DMS114 treated with DMSO at 0.1 percent for 48 hours (cell line): ENCODE data around the gene MAGI2.
A peak's percentile ranks its signal among the peaks of the same experiment; 100 is the strongest.

ENCODE experiments used
- DNase-seq: peaks from one replicate; lab custom pipeline; 2025; ENCODE audit not compliant: unreplicated experiment; lab: John Stamatoyannopoulos, UW

Gene MAGI2

DNA sequence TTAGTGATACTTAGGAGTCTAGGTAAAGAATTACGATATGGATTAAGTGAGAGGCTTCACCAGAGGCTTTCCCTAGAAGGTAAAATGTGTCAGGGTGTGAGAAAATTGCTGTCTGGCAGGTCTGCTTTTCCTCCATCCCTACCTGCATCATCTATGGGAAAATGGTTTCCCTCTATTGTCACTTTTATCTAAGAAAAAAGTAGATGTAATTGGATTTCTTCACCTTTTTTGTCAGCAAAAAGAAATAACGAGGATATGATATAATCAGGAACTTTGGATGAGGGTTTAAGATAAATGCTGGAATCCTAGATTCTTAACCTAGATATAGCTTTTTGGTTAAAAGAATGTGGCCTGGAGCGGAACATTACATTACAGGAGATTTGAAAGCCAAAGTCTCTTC, 146.1 kb downstream of the MAGI2 start:
- no peak for DNase-seq

DNA sequence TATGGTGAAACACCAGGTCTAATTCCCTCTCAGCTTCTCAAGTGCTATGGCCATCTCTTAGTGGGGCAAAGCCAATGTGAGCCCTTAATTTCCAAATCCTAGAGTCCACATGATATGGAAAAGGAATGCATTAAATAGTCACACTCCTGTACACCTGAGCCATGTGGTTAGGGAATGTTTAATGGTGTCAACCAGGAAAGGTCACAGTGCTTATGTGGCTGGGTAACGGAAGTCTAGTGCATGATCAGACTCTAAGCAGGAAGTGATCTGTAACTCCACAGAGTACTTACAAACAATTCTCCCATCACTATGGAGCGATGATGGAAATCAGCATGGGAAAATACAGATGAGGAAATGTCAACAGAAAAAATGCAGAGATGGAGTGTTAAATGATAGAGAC, 148.8 kb downstream of the MAGI2 start:
- no peak for DNase-seq

DNA sequence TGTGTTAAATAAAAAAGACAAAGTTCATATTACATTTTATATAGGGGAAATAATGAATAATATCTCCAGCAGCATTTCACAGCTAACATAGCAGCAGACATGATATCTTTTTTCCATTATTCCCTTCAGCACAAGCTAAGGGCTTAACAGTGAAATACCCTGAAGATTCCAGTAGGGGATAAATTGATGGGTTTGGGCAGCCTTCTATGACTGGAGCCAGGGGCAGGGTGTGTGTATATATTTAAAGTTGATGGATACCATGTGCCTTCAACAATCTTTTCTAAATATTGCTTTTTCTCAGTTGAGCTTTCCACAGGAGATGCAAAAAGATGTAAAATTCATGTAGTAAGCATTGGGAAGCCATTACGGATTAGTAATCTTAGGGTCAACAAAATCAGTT, 151.2 kb downstream of the MAGI2 start:
- DNase-seq, result no peak

DNA sequence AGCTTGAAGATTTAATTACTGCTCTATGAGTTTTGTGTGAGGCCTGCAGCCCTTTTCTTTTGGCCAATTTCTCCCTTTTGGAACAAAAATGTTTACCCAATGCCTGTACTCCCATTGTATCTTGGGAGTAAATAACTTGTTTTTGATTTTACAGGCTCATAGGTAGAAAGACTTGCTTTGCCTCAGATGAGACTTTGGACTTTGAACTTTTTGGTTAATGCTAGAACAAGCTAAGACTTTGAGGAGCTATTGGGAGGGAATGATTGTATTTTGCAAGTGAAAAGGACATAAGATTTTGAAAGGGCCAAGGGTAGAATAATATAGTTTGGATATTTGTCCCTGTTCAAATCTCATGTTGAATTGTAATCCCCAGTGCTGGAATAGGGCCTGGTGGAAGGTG, 152.0 kb downstream of the MAGI2 start:
- no peak for DNase-seq

DNA sequence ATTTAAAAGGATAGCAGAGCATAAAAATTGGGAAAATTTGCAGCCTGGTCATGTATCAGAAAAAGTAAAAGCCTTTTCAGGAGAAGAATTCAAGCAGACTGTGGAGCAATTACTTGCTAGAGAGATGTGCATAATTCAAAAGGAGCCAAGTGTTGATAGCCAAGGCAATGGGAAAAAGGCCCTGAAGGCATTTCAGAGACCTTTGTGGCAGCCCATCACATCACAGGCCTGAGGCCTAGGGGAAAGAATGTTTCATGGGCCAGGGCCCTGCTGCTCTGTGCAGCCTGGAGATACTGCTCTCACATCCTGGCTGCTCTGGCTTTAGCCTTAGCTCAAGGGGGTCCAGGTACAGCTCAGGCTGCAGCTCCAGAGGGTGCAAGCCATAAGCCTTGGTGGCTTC, 152.9 kb downstream of the MAGI2 start:
- no peak for DNase-seq

DNA sequence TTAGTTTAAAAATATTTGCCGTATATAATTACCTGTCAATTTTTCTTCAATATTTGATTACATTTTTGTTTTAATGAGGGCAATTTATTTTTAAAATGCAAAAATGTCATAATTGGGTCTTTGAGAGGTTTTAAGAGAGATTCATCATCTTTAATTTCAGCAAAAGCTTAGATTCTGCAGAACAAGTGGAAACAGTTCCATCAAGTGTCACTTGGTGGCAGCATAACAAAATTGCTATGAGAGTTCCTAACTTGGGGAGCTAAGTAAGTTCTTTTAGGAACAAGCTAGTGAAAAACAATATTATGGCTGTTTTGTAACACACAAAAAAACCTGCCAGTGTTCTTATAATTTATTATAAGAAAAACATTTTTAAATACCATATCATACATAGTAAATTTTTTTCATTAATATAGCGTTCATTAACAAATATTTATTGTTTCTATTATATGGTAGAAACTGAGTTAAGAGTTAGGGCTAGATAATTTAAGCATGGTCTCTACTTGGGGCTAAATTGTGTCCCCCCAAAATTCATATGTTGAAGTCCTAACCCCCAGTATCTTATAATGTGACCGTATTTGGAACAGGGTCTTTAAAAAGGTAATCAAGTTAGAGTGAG, 155.2 kb downstream of the MAGI2 start:
- DNase-seq, result peak; percentile 10

DNA sequence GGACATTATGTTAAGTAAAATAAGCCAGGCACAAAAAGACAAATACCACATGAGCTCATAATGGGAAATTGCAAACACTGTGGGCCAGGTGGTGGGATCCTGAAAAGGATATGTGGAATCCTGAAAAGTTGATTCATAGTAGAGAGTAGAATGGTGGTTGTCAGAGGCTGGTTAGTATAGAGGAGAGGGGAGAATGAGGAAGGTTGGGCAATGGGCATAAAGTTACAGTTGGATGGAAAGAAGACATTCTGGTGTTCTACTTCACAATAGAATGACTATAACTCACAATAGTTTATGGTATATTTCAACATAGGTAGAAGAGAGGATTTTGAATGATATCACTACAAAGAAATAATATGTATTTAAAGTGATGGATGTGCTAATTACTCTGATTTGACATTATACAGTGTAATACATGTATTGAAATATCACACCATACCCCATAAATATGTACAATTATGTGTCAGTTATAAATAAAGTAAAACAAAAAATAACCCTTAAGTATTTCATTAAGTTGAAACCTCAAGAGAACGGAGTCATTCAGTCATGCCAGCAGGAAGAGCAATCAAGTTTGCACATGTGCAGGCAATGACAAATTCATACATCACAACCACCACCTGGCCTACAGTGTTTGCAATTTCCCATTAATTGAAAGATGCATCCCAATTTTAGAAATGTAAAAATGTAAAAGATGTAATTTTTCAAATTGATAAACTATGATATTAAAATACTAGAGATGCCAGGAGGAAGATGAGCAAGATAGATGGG, 156.7 kb downstream of the MAGI2 start:
- DNase-seq, result no peak

DNA sequence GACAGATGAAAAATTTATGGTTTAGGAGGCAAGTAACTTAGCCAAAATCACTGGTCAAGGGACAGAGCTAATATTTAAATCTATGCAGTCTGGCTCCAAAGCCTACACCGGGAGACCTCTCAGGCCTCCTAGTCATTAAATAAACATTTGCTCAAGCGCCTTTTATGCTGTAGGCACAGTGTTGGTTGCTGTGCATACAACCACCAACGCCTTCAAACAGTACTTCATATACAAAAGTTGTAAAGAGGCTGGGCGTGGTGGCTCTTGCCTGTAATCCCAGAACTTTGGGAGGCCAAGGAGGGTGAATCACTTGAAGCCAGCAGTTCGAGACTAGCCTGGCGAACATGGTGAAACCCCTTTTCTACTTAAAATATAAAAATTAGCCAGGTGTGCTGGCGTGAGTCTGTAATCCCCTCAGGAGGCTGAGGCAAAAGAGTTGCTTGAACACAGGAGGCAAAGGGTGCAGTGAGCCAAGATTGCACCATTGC, 159.8 kb downstream of the MAGI2 start:
- DNase-seq, result no peak

DNA sequence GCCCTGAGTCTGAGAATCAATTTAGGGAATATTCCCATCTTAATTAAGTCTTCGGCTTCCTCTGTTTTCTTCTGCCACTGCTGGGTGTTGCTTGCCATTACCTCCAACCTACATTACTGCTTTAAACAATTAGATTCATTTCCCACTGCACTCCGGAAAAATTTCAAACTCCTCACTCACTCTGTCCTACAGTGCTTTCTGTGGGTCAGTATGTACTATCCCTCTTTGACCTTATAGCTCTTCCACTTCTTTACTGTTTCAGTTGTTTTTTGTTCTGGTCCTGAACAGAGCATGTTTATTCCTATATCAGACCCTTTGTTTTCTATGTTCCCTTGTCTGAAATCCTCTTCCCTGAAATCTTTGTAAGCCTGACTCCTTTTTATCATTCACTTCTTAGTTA, 160.6 kb downstream of the MAGI2 start:
- DNase-seq, result no peak

DNA sequence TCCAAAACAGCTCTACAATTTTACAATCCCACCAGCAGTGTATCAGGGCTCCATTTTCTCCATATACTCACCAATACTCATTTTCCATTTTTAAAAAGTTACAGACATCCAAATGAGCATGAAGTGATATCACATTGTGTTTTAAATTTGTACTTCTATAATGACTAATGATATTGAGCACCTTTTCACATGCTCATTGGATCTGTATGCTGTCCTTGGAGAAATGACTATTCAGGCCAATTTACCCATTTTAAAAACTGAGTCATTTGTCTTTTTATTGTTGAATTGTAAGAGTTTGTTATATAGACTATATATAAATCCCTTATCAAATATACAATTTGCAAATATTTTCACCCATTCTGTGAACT, 162.0 kb downstream of the MAGI2 start:
- no peak for DNase-seq

DNA sequence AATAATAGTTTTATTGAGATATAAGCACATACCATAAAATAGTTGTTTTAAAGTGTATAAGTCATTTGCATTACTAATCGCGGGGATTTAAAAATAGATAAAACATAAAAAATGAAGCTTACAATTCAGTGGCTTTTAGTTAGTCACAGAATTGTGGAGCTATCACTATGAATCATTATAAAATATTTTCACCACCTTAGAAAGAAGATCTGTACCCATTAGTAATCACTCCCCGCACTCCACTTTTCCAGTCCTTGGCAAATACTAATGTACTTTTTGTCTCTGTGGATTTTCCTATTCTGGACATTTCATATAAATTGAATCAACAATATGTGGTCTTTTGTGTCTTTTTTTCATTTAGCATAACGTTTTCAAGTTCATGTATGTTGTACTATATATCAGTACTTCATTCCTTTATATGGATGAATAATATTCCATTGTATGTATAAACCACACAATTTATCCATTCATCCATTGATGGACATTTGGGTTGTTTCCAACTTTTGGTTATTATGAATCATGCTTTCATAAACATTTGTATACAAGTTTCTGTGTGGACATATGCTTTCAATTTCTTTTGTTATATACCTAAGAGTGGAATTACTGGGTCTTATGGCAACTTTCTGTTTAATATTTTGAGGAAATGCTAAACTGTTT, 162.5 kb downstream of the MAGI2 start:
- no peak for DNase-seq

DNA sequence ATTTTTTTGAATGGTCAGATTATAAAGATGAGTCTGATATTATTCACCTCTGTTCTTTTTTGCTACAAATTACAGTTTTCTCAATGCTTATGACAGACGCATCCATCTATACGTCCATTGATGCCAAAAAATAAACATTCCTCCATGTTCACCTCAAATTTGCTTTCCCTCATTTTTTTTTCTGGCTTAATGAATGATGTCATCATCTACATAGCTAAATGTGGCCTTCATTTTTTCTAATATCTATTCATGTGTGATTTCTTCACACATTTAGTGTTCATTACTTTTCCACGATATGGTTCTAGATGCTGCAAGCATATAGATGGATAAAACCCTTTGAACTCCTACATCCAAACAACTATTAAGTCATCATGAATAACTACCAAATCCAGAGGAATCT, 163.1 kb downstream of the MAGI2 start:
- no peak for DNase-seq

DNA sequence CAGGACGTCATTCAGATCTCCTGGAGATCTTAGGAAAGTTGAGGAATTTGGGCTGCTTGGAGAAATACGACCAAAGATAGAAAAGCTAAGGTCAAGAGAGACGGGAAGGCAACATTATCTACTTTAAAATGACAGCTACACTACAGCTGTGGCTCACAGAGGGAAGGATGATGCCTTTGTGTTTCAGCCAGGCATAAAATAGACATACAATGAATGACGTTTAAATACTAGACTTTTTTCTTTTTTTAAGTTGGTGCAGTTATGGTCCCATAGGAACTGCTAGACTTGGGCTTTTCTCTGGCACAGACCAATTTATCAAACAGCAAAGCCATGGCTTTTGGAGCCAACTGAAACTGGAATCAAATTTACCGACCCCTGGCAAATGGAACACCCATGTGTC, 164.8 kb downstream of the MAGI2 start:
- DNase-seq, result no peak

DNA sequence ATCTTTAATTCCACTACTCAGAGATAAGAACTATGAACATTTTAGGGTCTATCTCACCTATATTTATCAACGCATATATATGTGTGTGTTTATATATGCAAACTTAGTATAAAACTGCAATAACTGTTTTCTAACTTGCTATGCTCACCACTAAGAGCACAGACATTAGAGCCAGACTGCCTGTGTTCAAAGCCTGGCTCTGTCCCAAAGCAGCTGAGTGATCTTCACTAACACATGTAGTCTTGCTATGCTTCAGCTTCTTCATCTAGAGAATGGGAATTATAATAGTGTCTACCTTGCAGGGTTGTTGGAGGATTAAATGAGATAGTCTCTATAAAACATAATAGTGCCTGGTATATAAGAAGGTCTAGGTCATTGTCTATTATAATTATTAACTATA, 165.5 kb downstream of the MAGI2 start:
- no peak for DNase-seq

DNA sequence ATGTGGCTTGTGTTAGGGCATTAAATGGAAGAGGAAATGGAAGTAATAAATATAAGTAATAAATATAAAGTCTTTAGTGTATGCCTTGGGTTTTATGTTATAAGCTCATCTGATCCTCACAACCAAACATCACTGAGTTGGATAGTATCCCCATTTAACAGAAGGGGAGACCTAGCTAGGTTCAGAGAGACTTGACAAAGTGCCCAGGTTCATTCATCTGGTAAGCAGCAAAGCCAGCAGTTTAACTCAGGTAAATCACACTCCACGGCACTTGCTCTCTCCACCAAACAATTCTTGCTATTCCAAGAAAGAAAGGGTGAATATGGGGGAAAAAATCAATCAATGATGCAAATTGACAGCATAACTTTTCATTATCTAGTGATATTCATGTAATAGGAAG, 167.3 kb downstream of the MAGI2 start:
- no peak for DNase-seq

DNA sequence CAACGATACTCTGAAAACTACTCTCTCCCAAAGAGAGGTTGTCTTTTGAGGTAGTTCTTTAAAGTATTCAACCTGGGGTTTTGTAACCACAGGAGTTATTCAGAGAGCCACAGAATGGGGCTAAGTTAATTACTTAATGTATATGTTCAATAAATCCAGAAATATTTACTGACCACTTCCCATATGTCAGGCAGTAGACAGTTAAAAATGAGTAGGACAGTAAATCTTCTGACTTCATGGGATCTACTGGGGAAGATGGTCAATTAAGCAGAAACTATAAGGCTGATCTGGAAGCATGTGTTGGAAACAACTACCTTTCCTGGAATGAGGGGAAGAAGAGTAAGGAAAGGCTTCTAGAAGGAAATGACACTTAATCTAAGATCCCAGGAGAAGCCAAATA, 167.7 kb downstream of the MAGI2 start:
- no peak for DNase-seq

DNA sequence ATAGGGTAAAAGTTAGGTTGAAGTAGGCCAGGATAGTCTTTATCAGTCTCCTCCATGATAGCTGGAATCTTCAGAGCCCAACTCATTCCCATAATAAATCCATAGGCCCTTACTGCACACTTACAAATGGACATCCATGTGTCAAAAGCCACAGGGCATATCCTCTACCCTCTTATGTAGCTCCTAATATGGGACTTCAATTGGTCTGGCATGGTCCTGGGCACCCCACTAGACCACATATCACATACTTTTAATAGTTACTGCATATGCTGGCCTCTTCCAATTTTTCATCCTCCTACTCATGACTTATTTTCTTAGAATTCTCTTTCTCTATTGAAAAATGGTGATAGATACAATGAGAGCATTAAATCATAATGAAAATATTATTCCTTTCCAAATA, 169.3 kb downstream of the MAGI2 start:
- no peak for DNase-seq

DNA sequence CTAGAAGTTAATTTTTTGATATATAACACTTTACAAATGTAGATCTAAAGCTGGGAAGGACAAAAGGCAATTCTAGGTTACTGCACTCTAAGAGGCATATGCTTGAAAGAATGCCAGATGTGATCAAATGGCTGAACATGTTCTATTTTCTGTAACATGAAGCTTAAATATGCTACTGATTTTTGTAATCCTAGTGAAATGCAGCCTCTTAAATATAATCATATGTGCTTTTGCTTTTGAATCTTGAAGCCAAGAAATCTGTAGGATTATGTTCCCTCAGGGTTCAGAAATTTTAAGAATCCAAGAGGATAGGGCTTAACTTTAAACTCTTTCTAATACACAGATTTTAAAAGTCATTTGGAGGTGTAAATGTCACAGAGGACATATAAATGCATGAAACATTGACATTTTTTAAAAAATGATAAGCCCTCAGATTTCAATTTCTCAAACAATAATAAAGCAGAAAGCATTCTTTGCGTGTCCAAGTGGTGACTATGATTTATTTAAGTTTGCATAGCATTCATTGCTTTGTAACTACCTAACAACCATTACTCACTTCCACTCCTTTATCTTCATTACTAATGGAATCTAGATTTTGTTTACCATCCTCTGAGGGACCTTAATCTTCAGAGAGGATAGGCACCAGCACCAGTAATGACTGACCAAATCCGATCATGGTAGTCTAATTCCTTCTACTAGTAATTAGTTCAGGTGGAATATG, 170.4 kb downstream of the MAGI2 start:
- DNase-seq, result no peak

DNA sequence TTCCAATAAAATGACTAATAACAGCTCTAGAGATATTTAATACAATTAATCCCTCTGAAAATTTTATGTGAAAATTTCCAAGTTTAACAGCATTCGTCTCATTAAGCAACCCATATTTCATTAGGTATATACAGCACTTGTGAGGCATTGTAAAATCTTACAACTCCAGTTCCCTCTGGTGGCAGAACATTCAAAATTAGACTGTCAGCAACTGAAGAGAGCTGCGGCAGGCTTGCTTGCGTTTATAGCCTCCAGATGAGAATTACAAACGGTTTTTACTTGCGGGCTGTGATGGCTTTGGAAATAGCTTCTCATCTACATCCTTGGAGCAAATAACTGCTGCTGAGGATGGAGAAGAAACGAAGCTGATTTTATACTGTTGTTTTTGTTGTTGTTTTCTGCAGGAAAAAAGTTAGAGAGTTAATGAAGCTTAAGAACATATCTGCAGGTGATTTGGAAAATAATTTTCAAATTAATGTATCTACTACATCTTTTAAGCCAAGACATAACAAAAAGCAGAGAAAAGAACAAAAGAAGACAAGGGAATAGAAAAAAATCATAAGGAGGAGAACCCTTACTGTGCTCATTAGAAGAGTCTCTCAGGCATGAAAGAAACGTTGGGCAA, 171.3 kb downstream of the MAGI2 start:
- peak; percentile 5 for DNase-seq

DNA sequence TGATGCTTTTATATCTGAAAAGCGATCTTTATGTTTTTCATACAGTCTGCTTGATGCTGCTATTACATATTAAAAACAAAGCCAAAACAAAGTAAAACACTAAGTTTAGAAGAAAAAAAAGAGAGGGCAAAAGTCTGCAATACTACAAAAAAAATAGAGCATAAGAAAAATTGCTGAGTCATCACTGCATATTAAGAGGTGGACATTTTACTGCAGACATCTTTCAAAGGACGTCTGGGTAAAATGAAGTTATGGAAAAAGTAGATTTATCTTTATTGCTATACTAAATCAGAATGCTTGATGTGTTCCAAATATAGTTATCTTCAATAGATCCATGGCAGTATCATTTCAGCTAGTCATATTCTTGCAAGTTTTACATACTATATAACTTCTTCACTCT, 172.0 kb downstream of the MAGI2 start:
- no peak for DNase-seq

DNA sequence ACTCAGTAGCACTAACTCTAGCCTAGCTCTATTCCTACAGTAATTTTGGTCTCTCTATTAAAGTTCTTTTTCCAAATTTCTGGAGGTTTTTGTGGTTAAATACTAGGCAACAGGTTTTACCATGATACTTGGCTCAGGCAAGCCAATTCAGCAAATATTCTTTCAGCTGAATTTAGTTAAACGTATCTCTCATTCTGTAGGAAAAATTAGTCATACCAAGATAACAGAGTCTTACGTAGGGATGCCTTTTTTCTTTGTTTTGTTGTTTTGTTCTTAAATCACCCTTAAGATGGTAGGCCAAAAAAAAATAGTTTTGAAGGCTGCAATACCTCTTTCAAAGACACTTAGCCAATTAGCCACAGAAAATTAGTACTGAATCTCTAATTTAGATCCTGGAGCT, 180.5 kb downstream of the MAGI2 start:
- no peak for DNase-seq
